Measurements from ENCODE around the gene TYK2. TPM values are rescaled to one million over a fixed set of nuclear protein-coding genes. Genes with fewer than 3 reads are reported as not detected.

Gene TYK2
- total and polyA plus RNA-seq, 9 of the 15 experiments (the other 6 are each of a cell fraction or from before 2014, with no cell fraction given): 15.0 to 182 (median 85.9) TPM

DNA sequence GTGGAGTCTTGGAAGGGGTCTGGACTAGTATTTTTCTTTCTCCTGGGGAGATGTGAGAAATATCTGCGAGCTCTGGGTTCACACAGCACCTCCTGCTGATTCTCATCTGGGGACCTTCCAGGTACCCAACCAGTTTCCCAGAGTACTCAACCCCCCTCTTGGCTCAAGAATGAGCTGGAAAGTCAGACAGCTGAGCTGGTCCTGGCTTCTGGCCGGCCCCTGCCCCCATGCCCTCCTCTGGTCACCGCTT lies 37.8 kb upstream of the TYK2 start (continued):
- TF ChIP-seq, protein P1, sequence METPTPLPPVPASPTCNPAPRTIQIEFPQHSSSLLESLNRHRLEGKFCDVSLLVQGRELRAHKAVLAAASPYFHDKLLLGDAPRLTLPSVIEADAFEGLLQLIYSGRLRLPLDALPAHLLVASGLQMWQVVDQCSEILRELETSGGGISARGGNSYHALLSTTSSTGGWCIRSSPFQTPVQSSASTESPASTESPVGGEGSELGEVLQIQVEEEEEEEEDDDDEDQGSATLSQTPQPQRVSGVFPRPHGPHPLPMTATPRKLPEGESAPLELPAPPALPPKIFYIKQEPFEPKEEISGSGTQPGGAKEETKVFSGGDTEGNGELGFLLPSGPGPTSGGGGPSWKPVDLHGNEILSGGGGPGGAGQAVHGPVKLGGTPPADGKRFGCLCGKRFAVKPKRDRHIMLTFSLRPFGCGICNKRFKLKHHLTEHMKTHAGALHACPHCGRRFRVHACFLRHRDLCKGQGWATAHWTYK (CRISPR knock-in tag; IDR thresholded peaks at IDR 0.05): no peak
- no peak for TF ChIP-seq TEAD2 (tag; IDR thresholded peaks at IDR 0.05)
- TF ChIP-seq POLR2AphosphoS5 (IDR thresholded peaks at IDR 0.05; ENCODE audit: control insufficient read depth, insufficient read depth, low read depth, low read length): no peak
- no peak for TF ChIP-seq U2AF1 (optimal IDR thresholded peaks at IDR 0.05; ENCODE audit: low read depth, low read length)
- TF ChIP-seq, protein P2, sequence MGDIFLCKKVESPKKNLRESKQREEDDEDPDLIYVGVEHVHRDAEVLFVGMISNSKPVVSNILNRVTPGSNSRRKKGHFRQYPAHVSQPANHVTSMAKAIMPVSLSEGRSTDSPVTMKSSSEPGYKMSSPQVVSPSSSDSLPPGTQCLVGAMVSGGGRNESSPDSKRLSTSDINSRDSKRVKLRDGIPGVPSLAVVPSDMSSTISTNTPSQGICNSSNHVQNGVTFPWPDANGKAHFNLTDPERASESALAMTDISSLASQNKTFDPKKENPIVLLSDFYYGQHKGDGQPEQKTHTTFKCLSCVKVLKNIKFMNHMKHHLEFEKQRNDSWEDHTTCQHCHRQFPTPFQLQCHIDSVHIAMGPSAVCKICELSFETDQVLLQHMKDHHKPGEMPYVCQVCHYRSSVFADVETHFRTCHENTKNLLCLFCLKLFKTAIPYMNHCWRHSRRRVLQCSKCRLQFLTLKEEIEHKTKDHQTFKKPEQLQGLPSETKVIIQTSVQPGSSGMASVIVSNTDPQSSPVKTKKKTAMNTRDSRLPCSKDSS (IDR thresholded peaks at IDR 0.05; ENCODE audit: low read depth, partially characterized antibody): no peak
- TF ChIP-seq ZNF445 (CRISPR knock-in tag; IDR thresholded peaks at IDR 0.05; ENCODE audit: low read depth): no peak
- no peak for TF ChIP-seq ZNF239 (CRISPR knock-in tag; IDR thresholded peaks at IDR 0.05)

Data from K562 (cell line).